ENCODE measurements around the gene XG.
"Not testable (repeated sequence)": the region's sequence is repeated elsewhere in the genome, so short reads cannot be mapped to it uniquely, and the experiment has no call there.

Gene XG

DNA sequence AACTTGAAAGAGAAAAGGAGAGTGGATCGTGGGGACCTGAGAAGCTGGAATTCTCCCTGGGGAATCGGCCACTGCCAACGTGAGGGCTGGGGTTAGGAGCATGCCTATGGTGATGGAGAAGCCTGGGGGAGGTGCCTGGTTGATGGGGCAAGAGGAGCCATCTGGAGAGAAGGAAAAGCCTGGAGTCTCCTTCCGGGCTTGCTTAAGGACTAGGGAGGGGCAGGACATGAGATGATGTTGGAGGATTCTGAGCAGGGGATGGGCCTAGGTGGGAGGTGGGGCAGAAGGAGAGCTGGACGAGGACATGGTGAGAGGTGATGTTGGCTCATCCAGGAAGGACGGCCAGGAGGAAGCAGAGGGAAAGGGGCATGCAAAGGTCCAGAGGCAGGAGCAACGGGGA lies 41.9 kb downstream of the XG start:
- TF ChIP-seq, protein P1, sequence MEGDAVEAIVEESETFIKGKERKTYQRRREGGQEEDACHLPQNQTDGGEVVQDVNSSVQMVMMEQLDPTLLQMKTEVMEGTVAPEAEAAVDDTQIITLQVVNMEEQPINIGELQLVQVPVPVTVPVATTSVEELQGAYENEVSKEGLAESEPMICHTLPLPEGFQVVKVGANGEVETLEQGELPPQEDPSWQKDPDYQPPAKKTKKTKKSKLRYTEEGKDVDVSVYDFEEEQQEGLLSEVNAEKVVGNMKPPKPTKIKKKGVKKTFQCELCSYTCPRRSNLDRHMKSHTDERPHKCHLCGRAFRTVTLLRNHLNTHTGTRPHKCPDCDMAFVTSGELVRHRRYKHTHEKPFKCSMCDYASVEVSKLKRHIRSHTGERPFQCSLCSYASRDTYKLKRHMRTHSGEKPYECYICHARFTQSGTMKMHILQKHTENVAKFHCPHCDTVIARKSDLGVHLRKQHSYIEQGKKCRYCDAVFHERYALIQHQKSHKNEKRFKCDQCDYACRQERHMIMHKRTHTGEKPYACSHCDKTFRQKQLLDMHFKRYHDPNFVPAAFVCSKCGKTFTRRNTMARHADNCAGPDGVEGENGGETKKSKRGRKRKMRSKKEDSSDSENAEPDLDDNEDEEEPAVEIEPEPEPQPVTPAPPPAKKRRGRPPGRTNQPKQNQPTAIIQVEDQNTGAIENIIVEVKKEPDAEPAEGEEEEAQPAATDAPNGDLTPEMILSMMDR (IDR thresholded peaks at IDR 0.05; ENCODE audit: extremely low read depth, insufficient read depth, missing control alignments), result no peak
- DNase-seq (ENCODE audit: low spot score), result no peak
- in situ Hi-C loops (cut with MboI; ENCODE audit: low pct_unique_long_range_greater_than_20kb, low sequenced_read_pairs, unreplicated experiment), result no loop called here

GRCh38 chrX:2794336-2794735 lies 42.5 kb downstream of the XG start:
- in situ Hi-C loops (cut with MboI; ENCODE audit: low pct_unique_long_range_greater_than_20kb, low sequenced_read_pairs, unreplicated experiment), result no loop called here
- TF ChIP-seq, protein P1 (IDR thresholded peaks at IDR 0.05; ENCODE audit: extremely low read depth, insufficient read depth, missing control alignments), result no peak

GRCh38 chrX:2796808-2797207 lies 45.0 kb downstream of the XG start:
- in situ Hi-C loops (cut with MboI; ENCODE audit: low pct_unique_long_range_greater_than_20kb, low sequenced_read_pairs, unreplicated experiment); DNase-seq (ENCODE audit: low spot score): not testable (repeated sequence)

More at GRCh38 chrX:2794336-2794735, 42.5 kb downstream of the XG start:
- no peak for DNase-seq (ENCODE audit: low spot score)

- TF ChIP-seq, protein P1 (IDR thresholded peaks at IDR 0.05; ENCODE audit: extremely low read depth, insufficient read depth, missing control alignments), result no peak
- DNase-seq (ENCODE audit: low spot score), result no peak
- in situ Hi-C loops (cut with MboI; ENCODE audit: low pct_unique_long_range_greater_than_20kb, low sequenced_read_pairs, unreplicated experiment), result no loop called here
Observed at GRCh38 chrX:2799369-2799768, 47.5 kb downstream of the XG start.

- in situ Hi-C loops (cut with MboI; ENCODE audit: low pct_unique_long_range_greater_than_20kb, low sequenced_read_pairs, unreplicated experiment), result loop anchor here (25.0 kb wide), 1 partner anchor 1138 kb away; no protein-coding TSS in a partner anchor
- DNase-seq (ENCODE audit: low spot score), result not testable (repeated sequence)
Observed at GRCh38 chrX:2799980-2800379, 48.1 kb downstream of the XG start.

- in situ Hi-C loops (cut with MboI; ENCODE audit: low pct_unique_long_range_greater_than_20kb, low sequenced_read_pairs, unreplicated experiment), result loop anchor here (25.0 kb wide), 1 partner anchor 1139 kb away; no protein-coding TSS in a partner anchor
- TF ChIP-seq, protein P1 (IDR thresholded peaks at IDR 0.05; ENCODE audit: extremely low read depth, insufficient read depth, missing control alignments), result no peak
- no peak for DNase-seq (ENCODE audit: low spot score)
Observed at GRCh38 chrX:2801223-2801622, 49.4 kb downstream of the XG start.

DNA sequence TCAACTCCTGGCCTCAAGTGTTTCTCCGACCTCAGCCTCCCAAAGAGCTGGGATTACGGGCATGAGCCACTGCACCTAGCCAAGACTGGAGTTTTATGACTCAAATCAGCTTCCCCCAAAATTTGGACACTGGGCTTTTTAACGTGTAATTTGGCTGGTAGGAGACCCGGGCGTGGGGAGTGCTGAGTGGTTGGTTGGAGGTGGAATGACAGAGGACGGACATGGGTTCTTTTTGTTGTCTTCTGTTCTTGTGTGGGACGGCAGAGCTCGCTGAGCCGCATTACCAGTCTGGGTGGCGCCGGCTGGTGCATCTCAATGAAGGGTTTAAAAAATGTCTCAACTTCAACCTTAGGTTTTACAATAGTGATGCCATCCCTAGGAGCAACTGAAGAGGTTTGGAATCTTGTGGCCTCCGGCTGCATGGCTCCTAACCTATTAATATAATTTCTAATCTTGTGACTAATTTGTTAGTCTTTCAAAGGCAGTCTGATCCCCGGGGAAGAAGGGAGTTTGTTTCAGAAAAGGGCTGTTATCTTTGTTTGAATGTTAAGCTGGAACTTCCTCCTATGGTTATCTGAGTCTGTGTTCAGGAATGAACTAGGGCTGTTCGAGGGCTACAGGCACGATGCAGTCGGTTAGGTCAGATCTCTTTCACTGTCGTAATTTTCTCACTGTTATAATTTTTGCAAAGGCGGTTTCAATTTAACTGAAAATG lies 50.7 kb downstream of the XG start:
- not testable (repeated sequence) for DNase-seq (ENCODE audit: low spot score)
- in situ Hi-C loops (cut with MboI; ENCODE audit: low pct_unique_long_range_greater_than_20kb, low sequenced_read_pairs, unreplicated experiment), result loop anchor here (25.0 kb wide), 1 partner anchor 1140 kb away; no protein-coding TSS in a partner anchor

DNA sequence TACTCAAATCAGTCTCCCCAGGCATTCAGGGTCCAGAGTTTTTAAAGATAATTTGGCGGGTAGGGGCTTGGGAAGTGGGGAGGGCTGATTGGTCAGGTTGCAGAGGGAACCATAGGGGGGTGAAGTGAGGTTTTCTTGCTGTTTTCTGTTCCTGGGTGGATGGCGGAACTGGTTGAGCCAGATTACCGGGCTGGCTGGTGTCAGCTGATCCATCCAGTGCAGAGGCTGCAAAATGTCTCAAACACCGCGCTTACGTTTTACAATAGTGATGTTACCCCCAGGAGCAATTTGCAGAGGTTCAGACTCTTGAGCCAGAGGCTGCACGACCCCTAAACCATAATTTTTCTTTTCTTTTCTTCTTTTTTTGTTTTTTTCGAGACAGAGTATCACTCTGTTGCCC lies 51.6 kb downstream of the XG start:
- in situ Hi-C loops (cut with MboI; ENCODE audit: low pct_unique_long_range_greater_than_20kb, low sequenced_read_pairs, unreplicated experiment), result loop anchor here (25.0 kb wide), 1 partner anchor 1141 kb away; no protein-coding TSS in a partner anchor
- DNase-seq (ENCODE audit: low spot score), result not testable (repeated sequence)

- not testable (repeated sequence) for DNase-seq (ENCODE audit: low spot score)
- in situ Hi-C loops (cut with MboI; ENCODE audit: low pct_unique_long_range_greater_than_20kb, low sequenced_read_pairs, unreplicated experiment), result loop anchor here (25.0 kb wide), 1 partner anchor 1142 kb away; no protein-coding TSS in a partner anchor
Observed at GRCh38 chrX:2804106-2804843, 52.4 kb downstream of the XG start.

GRCh38 chrX:2804858-2805257 lies 53.0 kb downstream of the XG start:
- in situ Hi-C loops (cut with MboI; ENCODE audit: low pct_unique_long_range_greater_than_20kb, low sequenced_read_pairs, unreplicated experiment), result loop anchor here (25.0 kb wide), 1 partner anchor 1143 kb away; no protein-coding TSS in a partner anchor
- DNase-seq (ENCODE audit: low spot score), result not testable (repeated sequence)

Data from GM13977 (cell line).